ENCODE results near the gene CHADL. TPM values are rescaled to one million over a fixed set of nuclear protein-coding genes. Genes with fewer than 3 reads are reported as not detected.

The CHADL gene
- total RNA-seq, 1 experiment from 2014 or later, result 1.2 TPM

- ChIA-PET CTCF (interaction anchor here (0.6 to 1.4 kb wide), 3 partner anchors 128 to 315 kb away, joined by 7 to 13 read pairs (median 9); partner anchors contain the start of gene TEF), POLR2A (ENCODE audit: unreplicated experiment) (interaction anchor here (0.5 to 0.7 kb wide), 2 partner anchors 15 to 57 kb away, joined by 3 to 7 read pairs; no protein-coding TSS in a partner anchor)
- DNase-seq (peak; percentile 71), ATAC-seq (peak; percentile 80)
- H3K79me2 ChIP-seq (ENCODE audit: low read length), result no peaks in the 10 kb centered on the region
- no peaks in the 10 kb centered on the region for H3K9me2 ChIP-seq (replicated peaks; ENCODE audit: low read length)
- no peaks in the 10 kb centered on the region for H3F3A ChIP-seq (ENCODE audit: low read length, unreplicated experiment)
- H3K27ac ChIP-seq (ENCODE audit: low read length), result no peak overlapping the region
- no peak overlapping the region; the same call in 1 of the 2 replicates for H3K9ac ChIP-seq (ENCODE audit: low read length)
- peak overlapping the region; percentile 57 for H3K4me3 ChIP-seq (ENCODE audit: low read length)
- H3K4me1 ChIP-seq (ENCODE audit: insufficient read depth, low read length), result 0 out of 2 replicates have a peak, but pooled peaks cover 3% of the 10 kb centered on the region
- H4K20me1 ChIP-seq (ENCODE audit: low read length), result no peaks in the 10 kb centered on the region
- TF ChIP-seq CTCF (conservative IDR thresholded peaks at IDR 0.05; ENCODE audit: low read depth, low read length), result peak; percentile 60; the same call in 1 of the 2 replicates
- no peak for TF ChIP-seq EZH2phosphoT487 (IDR thresholded peaks at IDR 0.05; ENCODE audit: borderline replicate concordance, low read length)
- H3K36me3 ChIP-seq (ENCODE audit: low read depth, low read length), result no peaks in the 10 kb centered on the region
- no peaks in the 10 kb centered on the region for H3K27me3 ChIP-seq (ENCODE audit: low read length)
- H3K4me2 ChIP-seq (ENCODE audit: low read length), result peak overlapping the region; percentile 68
- H3K9me3 ChIP-seq (ENCODE audit: low read length), result no peaks in the 10 kb centered on the region
- H2AFZ ChIP-seq (ENCODE audit: low read length), result 0 out of 2 replicates have a peak overlapping the region, but pooled peaks have one; percentile 50
- no TSS peak for BruUV-seq (replicated peaks)
- intact Hi-C loops (cut with micrococcal nuclease), result no loop called here
Measured at GRCh38 chr22:41237707-41238569, 2.8 kb downstream of the CHADL start.

DNA sequence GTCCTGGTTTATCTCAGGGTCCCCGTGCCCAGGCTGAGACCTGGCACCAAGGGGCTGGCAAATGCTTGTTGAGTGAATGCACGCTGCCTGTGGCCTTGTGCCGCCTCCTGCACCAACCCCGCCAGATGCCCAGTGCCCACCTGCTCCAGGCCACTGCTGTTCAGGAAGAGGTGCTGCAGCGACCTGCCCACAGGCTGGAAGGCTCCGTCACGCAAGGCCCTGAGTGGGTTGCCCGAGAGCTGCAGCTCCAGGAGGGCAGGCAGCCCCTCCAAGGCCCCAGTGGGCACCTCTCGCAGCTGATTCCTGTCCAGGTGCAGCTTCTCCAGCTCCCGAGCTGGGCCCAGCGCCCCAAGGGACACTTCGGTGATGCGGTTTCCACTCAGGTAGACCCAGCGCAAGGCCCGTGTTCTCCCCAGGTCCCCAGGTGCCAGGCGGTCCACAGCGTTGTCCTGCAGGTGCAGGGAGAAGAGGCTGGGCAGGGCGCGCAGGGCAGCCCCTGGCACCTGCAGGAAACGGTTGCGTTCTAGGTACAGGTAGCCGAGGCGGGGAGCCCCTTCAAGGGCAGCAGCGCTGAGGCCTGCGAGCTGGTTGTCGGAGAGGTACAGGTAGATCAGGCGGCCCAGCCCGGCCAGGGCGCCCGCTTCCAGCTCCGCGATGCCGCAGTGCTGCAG lies 3.6 kb downstream of the CHADL start:
- TF ChIP-seq CTCF (conservative IDR thresholded peaks at IDR 0.05; ENCODE audit: low read depth, low read length) (no peak; the same call in 1 of the 2 replicates), EZH2 (IDR thresholded peaks at IDR 0.05; ENCODE audit: low read length, unreplicated experiment) (no peak), EZH2phosphoT487 (IDR thresholded peaks at IDR 0.05; ENCODE audit: borderline replicate concordance, low read length) (no peak)
- H4K20me1 ChIP-seq (ENCODE audit: low read length), result no peaks in the 10 kb centered on the region
- H3K27me3 ChIP-seq (ENCODE audit: low read length), result no peaks in the 10 kb centered on the region
- 0 out of 2 replicates have a peak overlapping the region, but pooled peaks have one; percentile 50 for H2AFZ ChIP-seq (ENCODE audit: low read length)
- H3K4me3 ChIP-seq (ENCODE audit: low read length), result peak overlapping the region; percentile 57
- no peak overlapping the region; the same call in 1 of the 2 replicates for H3K9ac ChIP-seq (ENCODE audit: low read length)
- ATAC-seq, result no peak
- H3K9me2 ChIP-seq (replicated peaks; ENCODE audit: low read length), result no peaks in the 10 kb centered on the region
- ChIA-PET CTCF (interaction anchor here (0.5 to 1.4 kb wide), 4 partner anchors 127 to 314 kb away, joined by 7 to 13 read pairs (median 9); partner anchors contain the start of gene TEF), POLR2A (ENCODE audit: unreplicated experiment) (interaction anchor here (0.5 to 0.7 kb wide), 2 partner anchors 15 to 56 kb away, joined by 3 to 7 read pairs; no protein-coding TSS in a partner anchor)
- no peak for DNase-seq
- H3K27ac ChIP-seq (ENCODE audit: low read length), result no peak overlapping the region
- no TSS peak for BruUV-seq (replicated peaks)
- no peaks in the 10 kb centered on the region for H3K9me3 ChIP-seq (ENCODE audit: low read length)
- intact Hi-C loops (cut with micrococcal nuclease), result no loop called here
- no peaks in the 10 kb centered on the region for H3K36me3 ChIP-seq (ENCODE audit: low read depth, low read length)
- H3F3A ChIP-seq (ENCODE audit: low read length, unreplicated experiment), result no peaks in the 10 kb centered on the region
- peak overlapping the region; percentile 68 for H3K4me2 ChIP-seq (ENCODE audit: low read length)
- no peaks in the 10 kb centered on the region for H3K79me2 ChIP-seq (ENCODE audit: low read length)
- H3K4me1 ChIP-seq (ENCODE audit: insufficient read depth, low read length), result peaks cover 10% of the 10 kb centered on the region; the same call in 1 of the 2 replicates

Measured in PC-3 (cell line).